ENCODE results near the gene HS6ST2.

- no peak for TF ChIP-seq POLR2A (IDR thresholded peaks at IDR 0.05; ENCODE audit: low read depth, low read length)
- no peak for TF ChIP-seq POLR2AphosphoS5 (IDR thresholded peaks at IDR 0.05; ENCODE audit: low read depth, low read length)
These were observed 285.1 kb downstream of the HS6ST2 start for GRCh38 chrX:132673331-132673730.

Measured in GM12892 (cell line).